ENCODE data around the gene HIC1. TPM values are rescaled to one million over a fixed set of nuclear protein-coding genes. Genes with fewer than 3 reads are reported as not detected.

The HIC1 gene
- total and polyA plus RNA-seq, 7 donors, result 2.0 to 12.6 (median 4.3) TPM

GRCh38 chr17:2071024-2071385, 16.1 kb downstream of the HIC1 start:
- intact Hi-C loops (cut with DNase I), result loop anchor here in 1 of 2 donors (5.0 kb wide), 1 partner anchor 101 kb away; no protein-coding TSS in a partner anchor
- no peaks in the 10 kb centered on the region for H3K9me3 ChIP-seq
- H3K4me1 ChIP-seq, result peaks cover 13% of the 10 kb centered on the region
- no peaks in the 10 kb centered on the region for H3K27me3 ChIP-seq (ENCODE audit: insufficient read depth in 3 of 3, low read length in 2 of 3)
- ATAC-seq (no peak), DNase-seq (no peak)
- WGBS, 3 donors, result 84 to 90% (median 85%) methylated on average over 6 of the region's 6 CpGs
- TF ChIP-seq, protein P1, sequence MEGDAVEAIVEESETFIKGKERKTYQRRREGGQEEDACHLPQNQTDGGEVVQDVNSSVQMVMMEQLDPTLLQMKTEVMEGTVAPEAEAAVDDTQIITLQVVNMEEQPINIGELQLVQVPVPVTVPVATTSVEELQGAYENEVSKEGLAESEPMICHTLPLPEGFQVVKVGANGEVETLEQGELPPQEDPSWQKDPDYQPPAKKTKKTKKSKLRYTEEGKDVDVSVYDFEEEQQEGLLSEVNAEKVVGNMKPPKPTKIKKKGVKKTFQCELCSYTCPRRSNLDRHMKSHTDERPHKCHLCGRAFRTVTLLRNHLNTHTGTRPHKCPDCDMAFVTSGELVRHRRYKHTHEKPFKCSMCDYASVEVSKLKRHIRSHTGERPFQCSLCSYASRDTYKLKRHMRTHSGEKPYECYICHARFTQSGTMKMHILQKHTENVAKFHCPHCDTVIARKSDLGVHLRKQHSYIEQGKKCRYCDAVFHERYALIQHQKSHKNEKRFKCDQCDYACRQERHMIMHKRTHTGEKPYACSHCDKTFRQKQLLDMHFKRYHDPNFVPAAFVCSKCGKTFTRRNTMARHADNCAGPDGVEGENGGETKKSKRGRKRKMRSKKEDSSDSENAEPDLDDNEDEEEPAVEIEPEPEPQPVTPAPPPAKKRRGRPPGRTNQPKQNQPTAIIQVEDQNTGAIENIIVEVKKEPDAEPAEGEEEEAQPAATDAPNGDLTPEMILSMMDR (IDR thresholded peaks at IDR 0.05), result no peak
- H3K4me3 ChIP-seq, result no peak overlapping the region
- H3K27ac ChIP-seq, result peak overlapping the region; percentile 76
- peaks cover 0 to 28% of the 10 kb centered on the region in 2 donors for H3K36me3 ChIP-seq (ENCODE audit: insufficient read depth in 1 of 2, low read depth in 1 of 2)

- Histone ChIP-seq H3K4me3 (no peak overlapping the region), H3K9me3 (no peaks in the 10 kb centered on the region), H3K36me3 (ENCODE audit: insufficient read depth in 1 of 2, low read depth in 1 of 2) (peaks cover 0 to 30% of the 10 kb centered on the region in 2 donors), H3K27me3 (ENCODE audit: insufficient read depth in 3 of 3, low read length in 2 of 3) (no peaks in the 10 kb centered on the region), H3K27ac (peak overlapping the region; percentile 76), H3K4me1 (peaks cover 19% of the 10 kb centered on the region)
- WGBS, 3 donors, result 64 to 70% (median 65%) methylated on average over 30 to 31 of the region's 31 CpGs
- DNase-seq, result peak; percentile 39 to 73
- intact Hi-C loops (cut with DNase I), result loop anchor here in 1 of 2 donors (5.0 kb wide), 1 partner anchor 101 kb away; no protein-coding TSS in a partner anchor
- peak in 3 of 4 donors; percentile 12 to 36 (median 14) for ATAC-seq
- TF ChIP-seq, protein P1 (IDR thresholded peaks at IDR 0.05), result no peak
Measured at GRCh38 chr17:2071455-2072281, 16.8 kb downstream of the HIC1 start.

- Histone ChIP-seq H3K9me3 (no peaks in the 10 kb centered on the region), H3K4me1 (peaks cover 26% of the 10 kb centered on the region), H3K36me3 (ENCODE audit: insufficient read depth in 1 of 2, low read depth in 1 of 2) (peaks cover 0 to 33% of the 10 kb centered on the region in 2 donors), H3K4me3 (no peak overlapping the region), H3K27ac (peak overlapping the region; percentile 81), H3K27me3 (ENCODE audit: insufficient read depth in 3 of 3, low read length in 2 of 3) (no peaks in the 10 kb centered on the region)
- WGBS, 3 donors, result 57 to 70% (median 69%) methylated on average over 10 of the region's 10 CpGs
- DNase-seq, result no peak
- ATAC-seq, result peak in 2 of 4 donors; percentile 2 to 5
- TF ChIP-seq, protein P1 (IDR thresholded peaks at IDR 0.05), result no peak
- intact Hi-C loops (cut with DNase I), result loop anchor here in 1 of 2 donors (5.0 kb wide), 1 partner anchor 97 kb away; no protein-coding TSS in a partner anchor
Measured at GRCh38 chr17:2074919-2075318, 20.0 kb downstream of the HIC1 start.

DNA sequence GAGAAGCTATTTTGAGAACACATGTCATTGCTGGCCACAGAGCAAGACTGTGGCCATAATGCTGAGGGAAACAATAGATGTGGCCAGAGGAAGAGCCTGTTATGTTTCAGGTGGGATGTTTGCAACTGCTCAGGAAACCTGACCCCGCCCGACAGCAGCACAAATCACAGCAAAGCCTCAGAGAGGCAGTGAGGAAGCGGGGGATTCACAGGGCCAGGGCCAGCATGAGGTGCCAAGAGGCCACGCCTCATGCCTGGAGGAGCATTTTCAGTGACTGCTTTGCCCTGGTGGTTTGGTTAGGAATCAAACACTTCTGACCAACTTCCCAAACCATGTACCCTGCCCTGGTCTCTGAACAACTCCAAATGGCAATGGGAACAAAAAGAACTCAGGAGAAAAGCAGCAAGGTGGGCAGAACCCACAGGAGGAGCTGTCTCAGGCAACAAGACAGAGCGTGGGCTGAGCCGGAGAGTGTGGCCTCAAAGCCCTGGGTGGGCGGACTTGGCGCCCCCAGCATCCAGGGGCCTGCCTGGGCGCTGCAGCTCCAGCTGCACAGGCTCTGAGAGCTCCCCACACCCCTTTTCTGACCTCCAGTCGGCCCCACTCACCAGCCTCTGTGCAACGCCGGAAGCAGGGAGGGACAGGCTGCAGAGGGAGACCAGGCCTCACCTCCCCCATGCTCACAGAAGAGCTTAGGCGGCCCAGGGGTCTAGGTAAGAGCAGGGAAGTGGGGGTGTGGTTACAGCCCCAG, 20.6 kb downstream of the HIC1 start:
- peak overlapping the region; percentile 81 for H3K27ac ChIP-seq
- H3K9me3 ChIP-seq, result no peaks in the 10 kb centered on the region
- TF ChIP-seq, protein P1 (IDR thresholded peaks at IDR 0.05), result no peak
- 53 to 63% (median 62%) methylated on average over 10 to 13 of the region's 13 CpGs for WGBS, 3 donors
- DNase-seq (peak; percentile 59 to 66), ATAC-seq (peak; percentile 53 to 66 (median 58))
- H3K36me3 ChIP-seq (ENCODE audit: insufficient read depth in 1 of 2, low read depth in 1 of 2), result peaks cover 0 to 39% of the 10 kb centered on the region in 2 donors
- peaks cover 26% of the 10 kb centered on the region for H3K4me1 ChIP-seq
- H3K4me3 ChIP-seq, result no peak overlapping the region
- intact Hi-C loops (cut with DNase I), result no loop called here
- H3K27me3 ChIP-seq (ENCODE audit: insufficient read depth in 3 of 3, low read length in 2 of 3), result no peaks in the 10 kb centered on the region
